RWPE1 (cell line): ENCODE data around the gene NDST3.

ENCODE experiments used
- CTCF ChIA-PET: fragments of 350-600 bp; sonication (Branson Sonifier 250); formaldehyde crosslinking; extraction: SDS; loops from one replicate; lab custom pipeline; 2021; lab: Yijun Ruan, JAX
- POLR2A ChIA-PET: fragments of 400-600 bp; formaldehyde crosslinking; extraction: SDS; loops from one replicate; lab custom pipeline; 2020; ENCODE audit warnings: antibody characterized with exemption; ENCODE audit not compliant: low non-redundant PET; lab: Yijun Ruan, JAX
- DNase-seq: peaks from one replicate; pipeline ENCODE4 v3.0.0; 2012; ENCODE audit warnings: low spot score
- H3K27ac ChIP-seq: fragments of 450-650 bp; 2 replicates; pipeline ENCODE4 v1.5.1; 2017
- TF ChIP-seq, protein P1 (sequence below): fragments of 450-650 bp; conservative IDR thresholded peaks from 2 replicates; pipeline ENCODE4 v1.5.1; 2017; ENCODE audit warnings: low read depth, mild to moderate bottlenecking

The NDST3 gene

DNA sequence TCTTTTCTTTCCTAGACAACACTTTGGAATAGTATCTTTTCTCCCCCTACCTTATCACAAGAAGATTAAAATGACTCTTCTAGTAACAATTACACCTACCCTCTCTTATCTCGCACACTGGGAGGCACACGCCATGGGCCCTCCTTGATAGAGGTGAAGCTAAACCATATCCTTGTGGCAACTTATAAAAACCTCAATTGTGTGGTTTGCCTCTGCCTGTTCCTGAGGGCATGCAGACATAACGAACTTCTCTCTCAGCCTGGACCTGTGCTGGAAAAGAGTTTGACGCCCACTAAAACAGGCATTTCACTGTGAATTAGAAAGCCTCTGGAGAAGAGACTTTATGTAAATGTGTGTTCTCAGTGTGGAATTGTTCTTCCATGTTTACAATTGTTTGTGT lies 141.2 kb downstream of the NDST3 start:
- no peak overlapping the region for H3K27ac ChIP-seq
- ChIA-PET POLR2A (no interaction called here), CTCF (no interaction called here)
- TF ChIP-seq, protein P1, sequence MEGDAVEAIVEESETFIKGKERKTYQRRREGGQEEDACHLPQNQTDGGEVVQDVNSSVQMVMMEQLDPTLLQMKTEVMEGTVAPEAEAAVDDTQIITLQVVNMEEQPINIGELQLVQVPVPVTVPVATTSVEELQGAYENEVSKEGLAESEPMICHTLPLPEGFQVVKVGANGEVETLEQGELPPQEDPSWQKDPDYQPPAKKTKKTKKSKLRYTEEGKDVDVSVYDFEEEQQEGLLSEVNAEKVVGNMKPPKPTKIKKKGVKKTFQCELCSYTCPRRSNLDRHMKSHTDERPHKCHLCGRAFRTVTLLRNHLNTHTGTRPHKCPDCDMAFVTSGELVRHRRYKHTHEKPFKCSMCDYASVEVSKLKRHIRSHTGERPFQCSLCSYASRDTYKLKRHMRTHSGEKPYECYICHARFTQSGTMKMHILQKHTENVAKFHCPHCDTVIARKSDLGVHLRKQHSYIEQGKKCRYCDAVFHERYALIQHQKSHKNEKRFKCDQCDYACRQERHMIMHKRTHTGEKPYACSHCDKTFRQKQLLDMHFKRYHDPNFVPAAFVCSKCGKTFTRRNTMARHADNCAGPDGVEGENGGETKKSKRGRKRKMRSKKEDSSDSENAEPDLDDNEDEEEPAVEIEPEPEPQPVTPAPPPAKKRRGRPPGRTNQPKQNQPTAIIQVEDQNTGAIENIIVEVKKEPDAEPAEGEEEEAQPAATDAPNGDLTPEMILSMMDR, result no peak
- no peak for DNase-seq

DNA sequence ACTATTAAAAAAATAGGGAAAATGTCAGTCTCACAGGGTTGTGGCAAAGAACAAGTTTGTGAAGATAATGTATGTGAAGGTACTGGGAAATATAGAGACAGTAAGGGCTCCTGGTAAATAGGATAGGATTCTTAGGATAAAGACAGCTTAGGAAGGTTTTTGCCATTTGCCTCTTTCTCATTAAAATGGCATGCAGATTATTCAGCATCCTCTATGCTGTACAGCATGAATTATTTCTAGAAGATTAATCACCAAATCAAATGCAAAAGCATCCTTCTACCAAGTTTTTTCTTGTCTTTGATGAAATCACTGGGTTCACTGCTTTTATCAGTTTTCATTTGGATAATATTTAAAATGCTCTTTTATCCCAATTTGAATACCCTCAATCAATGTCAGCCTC lies 142.8 kb downstream of the NDST3 start:
- TF ChIP-seq, protein P1, result no peak
- ChIA-PET POLR2A (no interaction called here), CTCF (no interaction called here)
- H3K27ac ChIP-seq, result no peak overlapping the region
- no peak for DNase-seq

DNA sequence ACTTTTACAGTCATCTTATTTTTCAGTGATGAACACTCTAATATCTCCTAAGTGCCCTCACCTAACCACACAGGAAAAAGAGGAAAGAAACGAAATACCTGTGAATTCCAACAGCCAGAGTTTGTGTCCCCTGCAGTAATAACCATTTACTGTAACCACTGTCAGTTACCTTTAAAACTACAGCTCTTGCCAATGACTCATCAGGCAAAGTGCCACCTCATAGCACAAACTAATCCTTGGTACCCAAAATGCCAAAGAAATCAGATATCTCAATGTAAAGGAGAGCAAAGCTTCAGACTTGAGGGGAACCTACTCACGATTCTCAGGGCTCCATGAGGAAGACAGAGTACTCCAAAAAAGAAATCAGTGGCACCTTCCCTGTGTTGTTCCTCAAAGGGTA lies 146.5 kb downstream of the NDST3 start:
- H3K27ac ChIP-seq, result no peak overlapping the region
- TF ChIP-seq, protein P1, result no peak
- DNase-seq, result no peak
- POLR2A ChIA-PET, result no interaction called here
- CTCF ChIA-PET, result interaction anchor here (0.6 to 0.7 kb wide), 2 partner anchors 22 to 172 kb away, joined by 3 read pairs; partner anchors contain the start of gene PRSS12

DNA sequence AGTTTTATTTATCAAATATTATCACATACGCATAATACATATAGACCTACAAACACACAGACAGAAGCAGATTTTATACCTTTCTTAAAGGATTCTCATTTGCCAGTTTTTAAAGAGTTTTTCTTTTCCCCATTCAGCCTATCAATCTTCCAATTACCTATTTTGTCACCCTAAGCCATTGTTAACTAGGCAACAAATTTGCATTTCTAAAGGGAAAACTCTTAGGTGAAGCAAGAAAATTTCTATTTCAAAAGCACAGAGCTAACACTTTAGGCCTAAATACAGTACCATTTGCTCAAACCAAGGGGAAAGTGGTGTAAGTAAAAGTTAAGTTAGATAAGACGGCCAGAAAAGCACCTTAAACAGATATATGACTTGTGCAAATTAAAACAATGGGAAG lies 156.6 kb downstream of the NDST3 start:
- TF ChIP-seq, protein P1, result no peak
- ChIA-PET CTCF (no interaction called here), POLR2A (no interaction called here)
- H3K27ac ChIP-seq, result no peak overlapping the region
- DNase-seq, result no peak

DNA sequence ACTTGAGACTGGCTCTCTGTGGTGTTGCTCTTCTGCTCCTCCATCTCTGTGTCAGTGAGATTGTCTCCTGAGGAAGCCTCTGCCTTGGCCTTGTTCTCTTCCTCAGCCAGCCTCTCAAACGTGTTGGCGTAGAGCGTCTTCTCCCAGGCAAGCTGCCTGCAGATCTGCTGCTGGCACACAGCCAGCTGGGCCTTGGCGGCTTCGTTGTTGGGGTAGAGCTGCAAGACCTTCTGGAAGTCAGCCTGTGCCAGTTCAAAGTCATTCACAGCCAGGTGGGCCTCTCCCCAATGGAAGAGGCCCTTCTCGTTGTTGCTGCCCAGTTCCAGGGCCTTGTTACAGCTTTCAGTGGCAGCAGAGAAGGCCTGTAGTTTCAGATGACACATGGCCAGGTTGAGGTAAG lies 159.1 kb downstream of the NDST3 start:
- no peak overlapping the region for H3K27ac ChIP-seq
- POLR2A ChIA-PET, result no interaction called here
- TF ChIP-seq, protein P1, result no peak
- CTCF ChIA-PET, result no interaction called here
- no peak for DNase-seq

DNA sequence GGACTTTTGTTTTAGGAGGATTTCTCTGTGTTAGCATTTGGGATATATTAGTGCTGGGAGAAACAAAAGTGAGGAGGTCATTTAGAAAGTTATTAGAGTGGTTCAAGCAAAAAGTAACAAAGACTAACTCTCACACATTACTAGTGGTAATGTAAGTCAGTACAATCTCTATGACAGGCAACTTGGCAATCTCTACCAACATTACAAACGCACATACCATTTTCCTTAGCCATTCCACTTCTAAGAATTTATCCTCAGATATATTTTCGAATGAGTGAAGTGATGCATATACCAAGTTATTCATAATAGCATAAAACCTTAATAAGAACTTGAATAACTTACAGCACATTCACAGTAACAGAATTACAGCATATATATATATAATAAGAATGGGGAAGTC lies 172.3 kb downstream of the NDST3 start:
- no peak overlapping the region for H3K27ac ChIP-seq
- no peak for DNase-seq
- POLR2A ChIA-PET, result no interaction called here
- TF ChIP-seq, protein P1, result no peak
- CTCF ChIA-PET, result no interaction called here

DNA sequence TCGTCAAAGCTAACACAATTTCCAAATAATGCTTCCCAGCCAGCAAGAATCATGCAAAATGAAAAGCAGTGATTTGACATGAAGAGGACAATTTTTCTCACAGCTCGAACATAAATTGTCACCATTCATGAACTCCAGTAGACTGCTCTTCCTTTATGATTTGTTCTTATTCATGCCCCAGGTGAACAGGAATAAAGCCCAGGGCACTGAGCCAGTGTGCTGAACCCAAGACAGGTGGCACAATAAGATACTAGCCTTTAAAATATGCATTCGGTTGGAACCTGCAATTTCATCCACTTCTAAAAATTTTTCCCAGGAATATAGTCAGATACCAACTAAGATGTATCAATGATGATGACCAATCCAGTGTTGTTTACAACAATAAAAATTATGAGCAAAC lies 178.8 kb downstream of the NDST3 start:
- no peak for DNase-seq
- TF ChIP-seq, protein P1, result no peak
- CTCF ChIA-PET, result no interaction called here
- POLR2A ChIA-PET, result no interaction called here
- H3K27ac ChIP-seq, result no peak overlapping the region
